ENCODE measurements around the gene PIGP.
A peak's percentile ranks its signal among the peaks of the same experiment; 100 is the strongest.

Gene PIGP

DNA sequence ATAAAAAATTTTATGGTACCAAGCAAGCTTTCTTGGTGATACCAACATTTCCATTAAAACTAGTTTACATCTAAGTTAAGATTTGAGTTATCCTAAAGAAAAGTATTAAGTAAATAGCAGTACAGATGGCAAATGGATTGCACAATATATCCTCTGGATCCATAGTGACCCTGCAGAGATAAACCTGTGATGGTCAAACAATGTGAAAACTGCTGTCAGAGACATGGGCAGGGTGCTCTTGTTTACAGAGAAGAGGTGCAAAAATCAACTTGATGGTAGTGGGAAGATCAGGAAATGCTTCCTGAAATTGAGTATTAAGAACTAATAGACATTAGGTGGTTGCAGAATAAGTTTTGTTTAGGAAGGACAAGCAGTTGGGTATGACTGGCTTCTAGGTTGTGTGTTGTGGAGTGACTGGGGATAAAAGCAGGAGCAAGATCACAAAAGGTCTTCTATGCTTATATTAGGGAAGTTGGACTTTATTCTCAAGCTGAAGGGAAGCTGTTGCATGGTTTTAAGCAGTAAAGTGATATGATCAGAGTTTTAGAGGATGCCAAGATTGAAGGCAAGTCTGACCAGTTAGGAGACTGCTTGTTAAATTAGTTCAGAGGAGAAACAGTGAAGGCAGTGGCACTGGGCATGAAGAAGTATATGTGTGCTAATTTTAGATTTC lies 10.1 kb upstream of the PIGP start:
- no peak for TF ChIP-seq ZFX (IDR thresholded peaks at IDR 0.05; ENCODE audit: borderline replicate concordance)
- TF ChIP-seq CTCF (IDR thresholded peaks at IDR 0.05) = no peak
- 0 out of 2 replicates have a peak overlapping the region, but pooled peaks have one; percentile 2 for H3K27ac ChIP-seq

GRCh38 chr21:37082375-37082774 lies 9.5 kb upstream of the PIGP start:
- TF ChIP-seq ZFX (IDR thresholded peaks at IDR 0.05; ENCODE audit: borderline replicate concordance) (no peak), CTCF (IDR thresholded peaks at IDR 0.05) (no peak)
- H3K27ac ChIP-seq = no peak overlapping the region

DNA sequence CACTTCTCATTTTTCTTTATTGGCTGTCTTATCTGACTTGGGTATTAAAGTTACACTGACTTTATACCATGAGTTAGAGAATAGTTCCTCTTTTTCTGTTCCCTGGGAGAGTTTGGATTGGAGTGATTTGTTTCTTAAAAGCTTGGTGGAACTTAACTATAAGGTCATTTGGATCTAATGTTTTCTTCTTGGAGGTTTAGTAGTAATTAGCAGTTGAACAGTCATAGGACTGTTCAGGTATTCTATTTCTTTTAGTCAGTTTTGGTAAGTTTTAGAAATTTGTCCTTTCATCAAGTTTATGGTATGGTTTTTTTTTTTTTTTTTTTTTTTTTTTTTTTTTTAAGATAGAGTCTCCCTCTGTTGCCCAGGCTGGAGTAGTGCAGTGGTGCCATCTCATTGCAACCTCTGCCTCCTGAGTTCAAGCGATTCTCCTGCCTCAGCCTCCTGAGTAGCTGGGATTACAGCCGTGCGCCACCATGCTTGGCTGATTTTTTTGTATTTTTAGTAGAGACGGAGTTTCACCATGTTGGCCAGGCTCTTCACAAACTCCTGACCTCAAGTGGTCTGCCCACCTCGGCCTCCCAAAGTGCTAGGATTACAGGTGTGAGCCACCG lies 6.4 kb upstream of the PIGP start:
- H3K27ac ChIP-seq = no peak overlapping the region
- TF ChIP-seq CTCF (IDR thresholded peaks at IDR 0.05) (peak; percentile 66), ZFX (IDR thresholded peaks at IDR 0.05; ENCODE audit: borderline replicate concordance) (no peak)

GRCh38 chr21:37077403-37077802 lies 4.5 kb upstream of the PIGP start:
- no peak for TF ChIP-seq ZFX (IDR thresholded peaks at IDR 0.05; ENCODE audit: borderline replicate concordance)
- no peak for TF ChIP-seq CTCF (IDR thresholded peaks at IDR 0.05)
- H3K27ac ChIP-seq = no peak overlapping the region

DNA sequence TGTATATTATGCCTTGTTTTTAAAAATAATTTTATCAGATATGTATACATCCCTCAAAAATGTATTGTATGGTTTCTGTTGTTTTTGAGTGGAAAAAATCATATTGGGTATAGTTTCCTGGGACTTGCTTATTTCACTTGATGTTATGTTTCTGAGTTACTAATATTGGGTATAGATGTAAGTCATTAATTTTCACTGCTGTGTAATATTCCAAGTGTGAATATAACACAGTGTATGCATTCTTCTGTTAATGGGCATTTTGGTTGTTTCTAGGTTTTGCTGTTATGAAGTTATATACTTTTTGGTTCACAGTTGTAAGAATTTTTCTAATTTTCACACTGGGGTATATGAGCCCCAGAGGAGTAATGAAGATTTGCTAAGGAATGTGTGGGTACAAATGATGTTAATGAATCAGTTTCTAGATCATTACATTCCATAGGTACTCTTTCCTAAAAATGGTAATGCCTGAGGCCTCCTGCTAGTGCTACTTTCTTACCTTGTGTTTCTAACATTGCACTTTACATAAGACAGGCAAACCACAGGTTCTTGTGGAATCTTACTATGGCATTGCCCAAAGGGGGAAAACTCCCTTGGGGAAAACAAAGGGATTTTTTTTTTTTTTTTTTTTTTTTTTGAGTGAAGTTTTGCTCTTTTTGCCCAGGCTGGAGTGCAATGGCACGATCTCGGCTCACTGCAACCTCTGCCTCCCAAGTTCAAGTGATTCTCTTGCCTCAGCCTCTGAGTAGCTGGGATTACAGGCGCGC lies 3.4 kb upstream of the PIGP start:
- TF ChIP-seq ZFX (IDR thresholded peaks at IDR 0.05; ENCODE audit: borderline replicate concordance) (no peak), CTCF (IDR thresholded peaks at IDR 0.05) (no peak)

GRCh38 chr21:37075214-37075770 lies 2.4 kb upstream of the PIGP start:
- no peak overlapping the region for H3K27ac ChIP-seq
- no peak for TF ChIP-seq CTCF (IDR thresholded peaks at IDR 0.05)
- no peak for TF ChIP-seq ZFX (IDR thresholded peaks at IDR 0.05; ENCODE audit: borderline replicate concordance)

More for the DNA sequence above, 3.4 kb upstream of the PIGP start:
- no peak overlapping the region for H3K27ac ChIP-seq
